Activated naive CD4-positive, alpha-beta T cell treated with anti-CD3 and anti-CD28 coated beads for 36 hours (primary cell): Measurements from ENCODE around the gene IPO7. TPM values are rescaled to one million over a fixed set of nuclear protein-coding genes. Genes with fewer than 3 reads are reported as not detected.

ENCODE experiments used
- total RNA-seq, 2 experiments: library from RNA; stranded (reverse); gene quantifications; one replicate each; pipeline ENCODE4 v1.2.3, GENCODE V29; 2021

IPO7 gene
- total RNA-seq, 2 experiments from 2014 or later: 164 to 177 TPM

Other genes starting within 250 kb of the IPO7 start
- 10 to 100 TPM; 62.3 to 63.5 TPM for gene DENND5A, start 119.3 kb upstream of the IPO7 start, total RNA-seq
- 10 to 100 TPM; 27.8 to 30.5 TPM for gene TMEM41B, start 70.1 kb upstream of the IPO7 start, total RNA-seq
- gene ZNF143, start 76.4 kb downstream of the IPO7 start, total RNA-seq: 10 to 100 TPM; 39.1 to 42.5 TPM
- gene WEE1, start 189.0 kb downstream of the IPO7 start, total RNA-seq: 10 to 100 TPM; 41.8 to 46.6 TPM